H1 (cell line): ENCODE data around the gene C6orf62. TPM values are rescaled to one million over a fixed set of nuclear protein-coding genes. Genes with fewer than 3 reads are reported as not detected.

Source experiments
- CTCF ChIA-PET: fragments of 300-600 bp; sonication (Branson Sonifier 250); formaldehyde crosslinking; loops from one replicate; lab custom pipeline; 2021; ENCODE audit not compliant: partially characterized antibody; lab: Charles Lee
- POLR2A ChIA-PET: fragments of 300-600 bp; sonication (Branson Sonifier 250); formaldehyde crosslinking; loops from one replicate; lab custom pipeline; 2021; ENCODE audit warnings: inconsistent platforms; ENCODE audit not compliant: partially characterized antibody; lab: Charles Lee
- DNase-seq, 2 experiments: peaks; one replicate each; pipeline versions ENCODE4 v3.0.0 to v3.0.0-alpha.2; 2010 to 2022; ENCODE audit warnings: low spot score in 2 of 2, low read depth in 1 of 2, mixed read lengths in 1 of 2
- FAIRE-seq: peaks from 2 replicates; lab custom pipeline; 2011; peaks lifted over from hg19 to GRCh38; lab: Jason Lieb, UNC
- H2AFZ ChIP-seq: 2 replicates; pipeline ENCODE4 v1.8.1; 2012; ENCODE audit warnings: low read length, inconsistent platforms
- H2AK5ac ChIP-seq: 2 replicates; pipeline ENCODE4 v1.6.1; 2013; ENCODE audit warnings: low read depth, low read length
- H2BK120ac ChIP-seq: replicated peaks from 2 replicates; pipeline ENCODE3; 2013; ENCODE audit warnings: low read depth, low read length, inconsistent platforms
- H2BK12ac ChIP-seq: 2 replicates; pipeline ENCODE4 v1.6.1; 2013; ENCODE audit warnings: low read depth, low read length
- H2BK15ac ChIP-seq: 2 replicates; pipeline ENCODE4 v1.6.1; 2013; ENCODE audit warnings: low read length
- H2BK20ac ChIP-seq: 2 replicates; pipeline ENCODE4 v1.6.1; 2013; ENCODE audit warnings: low read length
- H2BK5ac ChIP-seq: 2 replicates; pipeline ENCODE4 v1.6.1; 2013; ENCODE audit warnings: low read depth, low read length
- H3K14ac ChIP-seq: 2 replicates; pipeline ENCODE4 v1.6.1; 2013; ENCODE audit warnings: inconsistent platforms; ENCODE audit not compliant: insufficient read length
- H3K18ac ChIP-seq: 2 replicates; pipeline ENCODE4 v1.6.1; 2013; ENCODE audit warnings: low read length; ENCODE audit errors: extremely low read depth
- H3K23ac ChIP-seq: 2 replicates; pipeline ENCODE4 v1.6.1; 2013; ENCODE audit warnings: inconsistent platforms; ENCODE audit not compliant: insufficient read length
- H3K23me2 ChIP-seq: 2 replicates; pipeline ENCODE4 v1.6.1; 2013; ENCODE audit warnings: low read depth, low read length
- H3K27ac ChIP-seq: 2 replicates; pipeline ENCODE4 v1.6.1; 2011; ENCODE audit warnings: low read depth, low read length, inconsistent platforms
- H3K27me3 ChIP-seq, 4 experiments: replicated peaks in 1 of 4; 1 replicate in 1 of 4; 2 replicates in 3 of 4; pipeline versions ENCODE4 v1.6.1 to v1.8.1; 2011 to 2013; ENCODE audit warnings: low read length in 3 of 4, mild to moderate bottlenecking in 3 of 4, inconsistent platforms in 2 of 4, mixed read lengths in 2 of 4, moderate library complexity in 1 of 4; ENCODE audit not compliant: control insufficient read depth in 3 of 4, insufficient read depth in 3 of 4; ENCODE audit errors: extremely low read depth in 1 of 4
- H3K36me3 ChIP-seq, 4 experiments: 2 replicates each; pipeline versions ENCODE4 v1.6.1 to v1.8.1; 2011 to 2013; ENCODE audit warnings: mild to moderate bottlenecking in 4 of 4, low read length in 3 of 4, moderate library complexity in 2 of 4, control low read depth in 1 of 4, inconsistent platforms in 1 of 4; ENCODE audit not compliant: insufficient read depth in 4 of 4, control insufficient read depth in 2 of 4
- H3K4ac ChIP-seq: replicated peaks from 2 replicates; pipeline ENCODE3; 2013; ENCODE audit warnings: low read length, low read depth, mixed read lengths, inconsistent platforms; ENCODE audit not compliant: insufficient read length
- H3K4me1 ChIP-seq, 4 experiments: replicated peaks in 1 of 4; 1 replicate in 1 of 4; 2 replicates in 3 of 4; pipeline versions ENCODE4 v1.6.1 to v1.8.1; 2011 to 2013; ENCODE audit warnings: low read length in 3 of 4, inconsistent platforms in 2 of 4, mixed read lengths in 1 of 4; ENCODE audit not compliant: insufficient read depth in 4 of 4, control insufficient read depth in 3 of 4
- H3K4me2 ChIP-seq, 2 experiments: 2 replicates each; pipeline versions ENCODE4 v1.6.1 to v1.8.1; 2011 to 2013; ENCODE audit warnings: low read depth in 2 of 2, low read length in 2 of 2, control low read depth in 1 of 2, inconsistent platforms in 1 of 2, mild to moderate bottlenecking in 1 of 2; ENCODE audit not compliant: insufficient read depth in 1 of 2
- H3K4me3 ChIP-seq, 4 experiments: fragments of 200-600, 300-600 bp in 1 of 4; sonication (generic), shearing (Covaris generic), sonication (Bioruptor Twin) in 1 of 4; 2 replicates each; pipeline versions ENCODE4 v1.5.1 to v1.8.1; 2011 to 2016; ENCODE audit warnings: low read length in 4 of 4, low read depth in 3 of 4, control low read depth in 2 of 4, inconsistent platforms in 2 of 4, mild to moderate bottlenecking in 2 of 4, mixed read lengths in 1 of 4, moderate library complexity in 1 of 4; ENCODE audit not compliant: insufficient read depth in 2 of 4; ENCODE audit errors: extremely low read depth in 1 of 4
- H3K56ac ChIP-seq: replicated peaks from 2 replicates; pipeline ENCODE3; 2013; ENCODE audit warnings: low read depth, mild to moderate bottlenecking, mixed read lengths, low read length, inconsistent platforms; ENCODE audit not compliant: insufficient read length
- H3K79me1 ChIP-seq: 2 replicates; pipeline ENCODE4 v1.6.1; 2013; ENCODE audit warnings: low read depth, low read length, control low read depth
- H3K79me2 ChIP-seq, 2 experiments: 2 replicates each; pipeline versions ENCODE4 v1.6.1 to v1.8.1; 2012 to 2013; ENCODE audit warnings: low read length in 2 of 2, mild to moderate bottlenecking in 2 of 2, inconsistent platforms in 1 of 2; ENCODE audit not compliant: insufficient read depth in 2 of 2, control insufficient read depth in 1 of 2
- H3K9ac ChIP-seq, 4 experiments: replicated peaks in 1 of 4; 1 replicate in 1 of 4; 2 replicates in 3 of 4; pipeline versions ENCODE4 v1.6.1 to v1.8.1; 2011 to 2013; ENCODE audit warnings: low read depth in 3 of 4, low read length in 3 of 4, control low read depth in 2 of 4, mild to moderate bottlenecking in 2 of 4, moderate library complexity in 2 of 4, inconsistent platforms in 1 of 4; ENCODE audit errors: extremely low read depth in 1 of 4
- H3K9me3 ChIP-seq, 2 experiments: 2 replicates each; pipeline versions ENCODE4 v1.6.1 to v1.8.1; 2012 to 2013; ENCODE audit warnings: mild to moderate bottlenecking in 2 of 2, moderate library complexity in 2 of 2, control low read depth in 1 of 2, inconsistent platforms in 1 of 2, low read depth in 1 of 2, low read length in 1 of 2, mixed read lengths in 1 of 2; ENCODE audit not compliant: insufficient read depth in 2 of 2
- H4K20me1 ChIP-seq, 2 experiments: replicated peaks in 1 of 2; 2 replicates each; pipeline versions ENCODE3 to v1.8.1; 2011 to 2013; ENCODE audit warnings: inconsistent platforms in 2 of 2, low read length in 2 of 2, mild to moderate bottlenecking in 1 of 2; ENCODE audit not compliant: insufficient read depth in 2 of 2, control insufficient read depth in 1 of 2
- H4K5ac ChIP-seq: 2 replicates; pipeline ENCODE4 v1.6.1; 2013; ENCODE audit warnings: low read length, low read depth, mixed read lengths, inconsistent platforms; ENCODE audit not compliant: insufficient read length
- H4K8ac ChIP-seq: 2 replicates; pipeline ENCODE4 v1.8.0; 2013; ENCODE audit warnings: mild to moderate bottlenecking, moderate library complexity, low read length, inconsistent platforms; ENCODE audit not compliant: insufficient read depth; ENCODE audit errors: extremely low read depth
- H4K91ac ChIP-seq: replicated peaks from 2 replicates; pipeline ENCODE3; 2013; ENCODE audit warnings: low read length, mixed read lengths, inconsistent platforms; ENCODE audit not compliant: insufficient read length
- ATF3 ChIP-seq: IDR thresholded peaks from 2 replicates; pipeline ENCODE4 v1.6.1; 2011; ENCODE audit warnings: low read depth, mild to moderate bottlenecking, low read length; ENCODE audit not compliant: insufficient read depth
- BRCA1 ChIP-seq: IDR thresholded peaks from 2 replicates; pipeline ENCODE4 v1.6.1; 2012; ENCODE audit warnings: low read depth, low read length, improper control_type of control experiment
- CHD1 ChIP-seq: IDR thresholded peaks from 2 replicates; pipeline ENCODE4 v1.6.1; 2012; ENCODE audit warnings: low read depth, low read length, improper control_type of control experiment
- CTBP2 ChIP-seq: IDR thresholded peaks from 2 replicates; pipeline ENCODE4 v1.7.0; 2011; ENCODE audit warnings: borderline replicate concordance, mild to moderate bottlenecking, moderate library complexity, mixed read lengths, low read length; ENCODE audit not compliant: insufficient read depth, insufficient read length
- HDAC6 ChIP-seq: IDR thresholded peaks from one replicate; pipeline ENCODE4 v1.7.1; 2012; ENCODE audit warnings: low read depth, mild to moderate bottlenecking, inconsistent platforms, low read length, moderate library complexity
- SIN3A ChIP-seq, 2 experiments: IDR thresholded peaks in 1 of 2; conservative IDR thresholded peaks in 1 of 2; 2 replicates each; pipeline ENCODE4 v1.6.1; 2011 to 2012; ENCODE audit warnings: low read length in 2 of 2, improper control_type of control experiment in 1 of 2, low read depth in 1 of 2, mild to moderate bottlenecking in 1 of 2
- polyA plus RNA-seq, 7 experiments: library from polyadenylated mRNA; depleted of rRNA in 3 of 7; stranded (reverse) in 5 of 7; unstranded in 2 of 7; fragments of >200 nt in 5 of 7; fragments of 200-250 nt in 2 of 7; gene quantifications; 1 replicate in 5 of 7; 2 replicates in 1 of 7; 4 replicates in 1 of 7; pipeline versions ENCODE4 v1.2.1 to v1.2.3, GENCODE V29; 2011 to 2013; ENCODE audit warnings: missing spikeins in 2 of 7, mixed read lengths in 2 of 7
- total RNA-seq: library from RNA; stranded (reverse); fragmentation: NEBNext Ultra II Directional; extraction: Animal tissue kit (Norgen Biotek cat#: 25700); gene quantifications from 2 replicates; pipeline ENCODE4 v1.2.1, GENCODE V29; 2021

C6orf62 gene
- total and polyA plus RNA-seq, 2 of the 8 experiments (the other 6 are each of a cell fraction or from before 2014, with no cell fraction given): 25.6 to 101 TPM

DNA sequence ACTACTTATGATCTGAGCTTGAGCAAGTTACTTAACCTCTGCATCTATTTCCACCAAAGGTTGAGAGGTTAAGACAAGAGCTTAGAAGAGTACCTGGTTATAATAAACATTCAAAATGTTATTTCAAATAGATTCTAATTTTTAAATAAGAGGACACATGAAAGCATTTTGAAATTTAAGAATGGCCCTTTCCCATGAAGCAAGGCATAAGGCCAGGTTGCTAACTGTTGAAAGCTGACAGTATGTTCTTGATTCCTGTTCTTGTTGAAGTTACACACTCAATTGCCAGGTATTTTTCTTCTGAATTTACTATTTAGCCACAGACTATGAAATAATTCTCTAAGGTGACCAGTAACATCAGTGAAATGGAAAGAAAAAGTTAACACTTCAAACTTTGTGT lies 14.5 kb downstream of the C6orf62 start:
- Histone ChIP-seq H4K8ac (no peak overlapping the region), H2BK5ac (no peak overlapping the region), H3K23me2 (no peaks in the 10 kb centered on the region), H3K79me1 (no peaks in the 10 kb centered on the region), H3K4ac (no peak overlapping the region), H3K23ac (no peak overlapping the region), H4K5ac (no peak overlapping the region), H3K9me3 (no peaks in the 10 kb centered on the region), H3K36me3 (peaks cover 23 to 85% (median 46%) of the 10 kb centered on the region in 4 experiments), H2BK15ac (no peak overlapping the region), H4K91ac (no peak overlapping the region), H3K27me3 (no peaks in the 10 kb centered on the region), H3K79me2 (no peaks in the 10 kb centered on the region), H3K9ac (no peak overlapping the region), H3K18ac (no peak overlapping the region), H2AFZ (no peak overlapping the region), H3K4me2 (no peak overlapping the region), H4K20me1 (peaks cover 0 to 12% of the 10 kb centered on the region in 2 experiments), H2BK20ac (no peak overlapping the region), H3K56ac (no peak overlapping the region), H2BK120ac (no peak overlapping the region), H3K14ac (no peak overlapping the region), H2BK12ac (no peak overlapping the region), H3K27ac (no peak overlapping the region), H3K4me1 (no peaks in the 10 kb centered on the region), H2AK5ac (no peak overlapping the region), H3K4me3 (no peak overlapping the region)
- ChIA-PET POLR2A (interaction anchor here (0.6 to 4.8 kb wide), 10 partner anchors 9 to 313 kb away, joined by 3 to 31 read pairs (median 4); partner anchors contain the start of genes C6orf62 and GMNN), CTCF (interaction anchor here (0.7 to 3.4 kb wide), 6 partner anchors 10 to 313 kb away, joined by 3 to 17 read pairs (median 3); no protein-coding TSS in a partner anchor)
- FAIRE-seq (no peak), DNase-seq (no peak)
- TF ChIP-seq SIN3A (conservative IDR thresholded peaks at IDR 0.05 in 1 of 2, IDR thresholded peaks at IDR 0.05 in 1 of 2; ENCODE audit: low read depth in 1 of 2, low read length in 2 of 2) (no peak), CTBP2 (no peak), HDAC6 (no peak), BRCA1 (no peak), ATF3 (no peak), CHD1 (no peak)
